OCI-LY3 (cell line): ENCODE data around the gene WASF2.

ENCODE experiments used
- H2AFZ ChIP-seq: fragments of 200-600, 300-600 bp; shearing (Covaris generic); 2 replicates; pipeline ENCODE4 v1.6.0; 2014; ENCODE audit warnings: antibody characterized with exemption, low read depth, low read length
- H3K27ac ChIP-seq: fragments of 200-600, 300-600 bp; sonication (generic); 2 replicates; pipeline ENCODE4 v1.5.1; 2014; ENCODE audit warnings: mild to moderate bottlenecking, low read length, moderate library complexity, mixed read lengths
- H3K27me3 ChIP-seq: fragments of 200-600, 300-600 bp; sonication (generic); 2 replicates; pipeline ENCODE4 v1.6.1; 2014; ENCODE audit warnings: low read depth, low read length, mixed read lengths
- H3K36me3 ChIP-seq: fragments of 200-600, 300-600 bp; sonication (generic); replicated peaks from 2 replicates; pipeline ENCODE3; 2014; ENCODE audit warnings: low read depth, low read length, mixed read lengths
- H3K4me1 ChIP-seq: fragments of 300-600, 200-600 bp; sonication (generic); 2 replicates; pipeline ENCODE4 v1.6.1; 2014; ENCODE audit warnings: low read length, mixed read lengths
- H3K4me2 ChIP-seq: fragments of 200-600, 300-600 bp; sonication (generic); 2 replicates; pipeline ENCODE4 v1.6.1; 2014; ENCODE audit warnings: low read length, mixed read lengths
- H3K4me3 ChIP-seq: fragments of 300-600, 200-600 bp; sonication (generic); 2 replicates; pipeline ENCODE4 v1.5.1; 2014; ENCODE audit warnings: antibody characterized with exemption, mild to moderate bottlenecking, low read length, moderate library complexity
- H3K79me2 ChIP-seq: fragments of 300-600, 200-600 bp; shearing (Covaris generic); 2 replicates; pipeline ENCODE4 v1.6.1; 2014; ENCODE audit warnings: mild to moderate bottlenecking, low read length, mixed read lengths
- H3K9ac ChIP-seq: fragments of 300-600, 200-600 bp; shearing (Covaris generic); 2 replicates; pipeline ENCODE4 v1.6.0; 2014; ENCODE audit warnings: mild to moderate bottlenecking, low read length, moderate library complexity
- H3K9me3 ChIP-seq: fragments of 200-600, 300-600 bp; shearing (Covaris generic); 2 replicates; pipeline ENCODE4 v1.6.1; 2014; ENCODE audit warnings: low read length, mixed read lengths; ENCODE audit not compliant: insufficient read depth
- H4K20me1 ChIP-seq: fragments of 200-600, 300-600 bp; sonication (generic); 2 replicates; pipeline ENCODE4 v1.6.1; 2016; ENCODE audit warnings: low read length, mixed read lengths; ENCODE audit not compliant: insufficient read depth
- CTCF ChIP-seq: fragments of 200-600, 300-600 bp; sonication (generic); IDR thresholded peaks from 2 replicates; pipeline ENCODE4 v1.5.1; 2014; ENCODE audit warnings: antibody characterized with exemption, low read length, low read depth
- EZH2phosphoT487 ChIP-seq: fragments of 200-600 bp; shearing (Covaris generic); IDR thresholded peaks from 2 replicates; pipeline ENCODE4 v1.6.1; 2018; ENCODE audit warnings: antibody characterized with exemption, mixed run types, low read depth

The WASF2 gene

GRCh38 chr1:27417713-27418112, 72.3 kb downstream of the WASF2 start:
- Histone ChIP-seq H3K27me3 (no peaks in the 10 kb centered on the region), H3K36me3 (peaks cover 27% of the 10 kb centered on the region), H3K27ac (peak overlapping the region; percentile 93), H3K4me3 (0 out of 2 replicates have a peak overlapping the region, but pooled peaks have one; percentile 64), H3K4me1 (peaks cover 45% of the 10 kb centered on the region), H4K20me1 (no peaks in the 10 kb centered on the region), H3K9ac (peak overlapping the region; percentile 63), H3K9me3 (no peaks in the 10 kb centered on the region), H2AFZ (no peak overlapping the region), H3K79me2 (peaks cover 5% of the 10 kb centered on the region; the same call in 1 of the 2 replicates), H3K4me2 (peak overlapping the region; percentile 89)
- TF ChIP-seq CTCF: no peak
- no peak for TF ChIP-seq EZH2phosphoT487

GRCh38 chr1:27416387-27417111, 73.4 kb downstream of the WASF2 start:
- H3K4me2 ChIP-seq: no peak overlapping the region
- no peak overlapping the region for H3K27ac ChIP-seq
- H3K4me1 ChIP-seq: peaks cover 46% of the 10 kb centered on the region
- H3K9ac ChIP-seq: no peak overlapping the region
- H3K79me2 ChIP-seq: peaks cover 3% of the 10 kb centered on the region; the same call in 1 of the 2 replicates
- H3K4me3 ChIP-seq: no peak overlapping the region
- no peaks in the 10 kb centered on the region for H3K27me3 ChIP-seq
- peaks cover 30% of the 10 kb centered on the region for H3K36me3 ChIP-seq
- no peak overlapping the region for H2AFZ ChIP-seq
- H4K20me1 ChIP-seq: no peaks in the 10 kb centered on the region
- H3K9me3 ChIP-seq: no peaks in the 10 kb centered on the region
- TF ChIP-seq CTCF (peak; percentile 69), EZH2phosphoT487 (no peak)

GRCh38 chr1:27414091-27414490, 75.9 kb downstream of the WASF2 start:
- Histone ChIP-seq H3K4me2 (no peak overlapping the region), H3K9ac (no peak overlapping the region), H3K4me3 (no peak overlapping the region), H2AFZ (no peak overlapping the region), H3K27me3 (no peaks in the 10 kb centered on the region), H3K9me3 (no peaks in the 10 kb centered on the region), H3K27ac (no peak overlapping the region), H3K36me3 (peaks cover 40% of the 10 kb centered on the region), H3K4me1 (peaks cover 39% of the 10 kb centered on the region), H4K20me1 (no peaks in the 10 kb centered on the region), H3K79me2 (no peaks in the 10 kb centered on the region)
- TF ChIP-seq EZH2phosphoT487: no peak
- no peak for TF ChIP-seq CTCF

- Histone ChIP-seq H3K4me3 (no peak overlapping the region), H3K4me1 (peaks cover 28% of the 10 kb centered on the region), H3K27me3 (no peaks in the 10 kb centered on the region), H3K4me2 (no peak overlapping the region), H4K20me1 (no peaks in the 10 kb centered on the region), H3K79me2 (no peaks in the 10 kb centered on the region), H2AFZ (no peak overlapping the region), H3K36me3 (peaks cover 43% of the 10 kb centered on the region), H3K9me3 (no peaks in the 10 kb centered on the region), H3K9ac (no peak overlapping the region), H3K27ac (no peak overlapping the region)
- no peak for TF ChIP-seq EZH2phosphoT487
- no peak for TF ChIP-seq CTCF
These were observed 77.0 kb downstream of the WASF2 start for GRCh38 chr1:27413004-27413403.
